GM23338 (cell line): ENCODE measurements around the gene IL20RB. TPM values are rescaled to one million over a fixed set of nuclear protein-coding genes. Genes with fewer than 3 reads are reported as not detected.

ENCODE experiments used
- ATAC-seq: fragments of 200-7000 bp; cut with Tn5 transposase; 3 replicates; pipeline ENCODE4 v1.9.1; 2020
- DNase-seq: peaks from one replicate; pipeline ENCODE4 v3.0.0-alpha.2; 2015; ENCODE audit warnings: low spot score
- H2AFZ ChIP-seq: fragments of 200-600 bp; sonication (generic); 2 replicates; pipeline ENCODE4 v1.8.0; 2016; ENCODE audit warnings: antibody characterized with exemption, mild to moderate bottlenecking, moderate library complexity
- H3F3A ChIP-seq: fragments of 200-600 bp; sonication (generic); replicated peaks from 2 replicates; pipeline ENCODE4 v1.8.0; 2017; ENCODE audit warnings: antibody characterized with exemption, mixed run types, low read depth
- H3K27ac ChIP-seq: fragments of 200-600 bp; sonication (generic); 2 replicates; pipeline ENCODE4 v1.6.1; 2016; ENCODE audit warnings: low read depth
- H3K27me3 ChIP-seq: fragments of 200-600 bp; sonication (generic); 2 replicates; pipeline ENCODE4 v1.8.0; 2016; ENCODE audit warnings: mild to moderate bottlenecking, mixed run types, moderate library complexity; ENCODE audit not compliant: insufficient read depth
- H3K36me3 ChIP-seq: fragments of 200-600 bp; sonication (generic); 2 replicates; pipeline ENCODE4 v1.8.0; 2016; ENCODE audit warnings: mild to moderate bottlenecking; ENCODE audit not compliant: insufficient read depth
- H3K4me1 ChIP-seq: fragments of 200-600 bp; sonication (generic); 2 replicates; pipeline ENCODE4 v1.8.0; 2016; ENCODE audit warnings: mild to moderate bottlenecking, moderate library complexity; ENCODE audit not compliant: insufficient read depth
- H3K4me2 ChIP-seq: fragments of 200-600 bp; sonication (generic); 2 replicates; pipeline ENCODE4 v1.7.1; 2017; ENCODE audit warnings: mixed run types
- H3K4me3 ChIP-seq: fragments of 200-600 bp; sonication (generic); 2 replicates; pipeline ENCODE4 v1.6.1; 2016; ENCODE audit warnings: mixed run types
- H3K79me2 ChIP-seq: fragments of 200-600 bp; sonication (generic); replicated peaks from 2 replicates; pipeline ENCODE4 v1.8.0; 2017; ENCODE audit warnings: mild to moderate bottlenecking; ENCODE audit not compliant: insufficient read depth
- H3K9me2 ChIP-seq: fragments of 200-600 bp; sonication (generic); 2 replicates; pipeline ENCODE4 v1.8.0; 2017; ENCODE audit not compliant: insufficient read depth
- H4K20me1 ChIP-seq: fragments of 200-600 bp; sonication (generic); replicated peaks from 2 replicates; pipeline ENCODE4 v1.8.0; 2017; ENCODE audit warnings: mild to moderate bottlenecking; ENCODE audit not compliant: insufficient read depth
- H3K27ac Mint-ChIP-seq: 2 replicates; pipeline ENCODE4 v1.8.0; 2020; ENCODE audit warnings: inconsistent platforms, mild to moderate bottlenecking, moderate library complexity, mixed read lengths
- H3K27me3 Mint-ChIP-seq: 3 replicates; pipeline ENCODE4 v1.8.0; 2022; ENCODE audit warnings: low read depth, mild to moderate bottlenecking, moderate library complexity, mixed read lengths, inconsistent platforms; ENCODE audit not compliant: insufficient read depth, poor library complexity
- H3K36me3 Mint-ChIP-seq: 3 replicates; pipeline ENCODE4 v1.8.0; 2021; ENCODE audit warnings: low read depth, mild to moderate bottlenecking, inconsistent platforms, moderate library complexity, mixed read lengths
- H3K4me1 Mint-ChIP-seq: 3 replicates; pipeline ENCODE4 v1.8.0; 2020; ENCODE audit warnings: mild to moderate bottlenecking, inconsistent platforms, mixed read lengths
- H3K4me3 Mint-ChIP-seq: 3 replicates; pipeline ENCODE4 v1.8.0; 2021; ENCODE audit warnings: moderate library complexity, mild to moderate bottlenecking, inconsistent platforms, mixed read lengths
- H3K9me3 Mint-ChIP-seq: 3 replicates; pipeline ENCODE4 v1.8.0; 2020; ENCODE audit warnings: moderate library complexity, mild to moderate bottlenecking, inconsistent platforms, mixed read lengths
- POLR2AphosphoS5 ChIP-seq: IDR thresholded peaks from 2 replicates; pipeline ENCODE4 v1.6.1; 2016; ENCODE audit warnings: antibody characterized with exemption, low read depth
- STAT1 ChIP-seq: IDR thresholded peaks from one replicate; pipeline ENCODE4 v1.6.1; 2016; ENCODE audit warnings: antibody characterized with exemption; ENCODE audit not compliant: unreplicated experiment
- ZNF331 ChIP-seq: fragments of 250-450 bp; sonication (Bioruptor Pico); IDR thresholded peaks from 2 replicates; pipeline ENCODE4 v1.5.0; 2020; ENCODE audit warnings: low read depth, mild to moderate bottlenecking, moderate library complexity
- polyA plus RNA-seq: library from polyadenylated mRNA; unstranded; fragments of >200 nt; fragmentation: Nextera tagmentation; extraction: Ambion mirVana; gene quantifications from 2 replicates; pipeline ENCODE4 v1.2.1, GENCODE V29; 2016
- total RNA-seq: library from RNA; depleted of rRNA; stranded (reverse); fragments of >200 nt; shearing (Covaris generic); gene quantifications from 2 replicates; pipeline ENCODE4 v1.2.3, GENCODE V29; 2014
- TF ChIP-seq, protein P1 (sequence below): fragments of 250-450 bp; sonication (Bioruptor Pico); IDR thresholded peaks from 2 replicates; pipeline ENCODE4 v1.5.0; 2020; ENCODE audit warnings: mild to moderate bottlenecking, moderate library complexity
- TF ChIP-seq, protein P2 (sequence below): IDR thresholded peaks from 2 replicates; pipeline ENCODE4 v1.6.1; 2016; ENCODE audit warnings: antibody characterized with exemption

Gene IL20RB
- total and polyA plus RNA-seq, 2 experiments from 2014 or later, result 1.7 to 4.6 TPM

DNA sequence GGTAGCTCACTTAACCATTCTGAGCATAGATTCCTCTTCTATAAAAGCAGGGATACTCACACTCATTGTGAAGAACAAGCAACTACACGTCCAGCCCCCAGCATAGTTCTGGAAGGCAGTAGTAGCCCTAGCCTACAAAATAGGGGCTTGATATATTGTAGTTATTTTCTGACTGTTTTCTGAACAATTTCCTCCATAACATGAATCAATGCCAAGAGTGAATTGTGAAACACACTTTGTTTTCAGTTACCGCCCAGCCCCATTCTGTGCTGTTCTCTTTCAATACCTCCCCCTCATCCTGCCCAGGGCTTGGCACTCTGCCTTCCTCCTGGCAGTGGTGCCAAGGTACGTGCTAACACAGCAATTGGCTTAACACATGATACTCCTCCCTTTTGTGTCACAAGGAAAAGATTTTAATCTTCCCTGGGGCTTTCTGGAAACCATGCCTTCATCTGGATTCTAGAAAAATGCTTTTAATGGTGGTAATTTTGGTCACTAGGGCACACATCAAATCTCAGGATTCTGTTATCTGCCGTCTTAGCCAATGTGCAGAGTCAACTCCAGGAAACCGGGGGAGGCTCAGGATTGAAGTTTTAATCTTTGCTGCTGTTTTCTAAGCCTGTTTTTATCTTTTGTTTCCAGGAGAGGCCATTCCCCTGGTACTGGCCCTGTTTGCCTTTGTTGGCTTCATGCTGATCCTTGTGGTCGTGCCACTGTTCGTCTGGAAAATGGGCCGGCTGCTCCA lies 37.2 kb downstream of the IL20RB start:
- Mint-ChIP-seq H3K27ac (no peak overlapping the region; the same call in 1 of the 2 replicates), H3K4me1 (no peaks in the 10 kb centered on the region), H3K4me3 (no peak overlapping the region), H3K36me3 (no peaks in the 10 kb centered on the region), H3K9me3 (no peaks in the 10 kb centered on the region), H3K27me3 (no peaks in the 10 kb centered on the region)
- Histone ChIP-seq H3F3A (no peaks in the 10 kb centered on the region), H3K27ac (no peak overlapping the region), H3K4me2 (no peak overlapping the region), H3K4me1 (no peaks in the 10 kb centered on the region), H3K79me2 (no peaks in the 10 kb centered on the region), H2AFZ (no peak overlapping the region), H3K27me3 (no peaks in the 10 kb centered on the region), H3K36me3 (no peaks in the 10 kb centered on the region), H3K9me2 (no peaks in the 10 kb centered on the region), H3K4me3 (no peak overlapping the region), H4K20me1 (no peaks in the 10 kb centered on the region)
- TF ChIP-seq, protein P1, sequence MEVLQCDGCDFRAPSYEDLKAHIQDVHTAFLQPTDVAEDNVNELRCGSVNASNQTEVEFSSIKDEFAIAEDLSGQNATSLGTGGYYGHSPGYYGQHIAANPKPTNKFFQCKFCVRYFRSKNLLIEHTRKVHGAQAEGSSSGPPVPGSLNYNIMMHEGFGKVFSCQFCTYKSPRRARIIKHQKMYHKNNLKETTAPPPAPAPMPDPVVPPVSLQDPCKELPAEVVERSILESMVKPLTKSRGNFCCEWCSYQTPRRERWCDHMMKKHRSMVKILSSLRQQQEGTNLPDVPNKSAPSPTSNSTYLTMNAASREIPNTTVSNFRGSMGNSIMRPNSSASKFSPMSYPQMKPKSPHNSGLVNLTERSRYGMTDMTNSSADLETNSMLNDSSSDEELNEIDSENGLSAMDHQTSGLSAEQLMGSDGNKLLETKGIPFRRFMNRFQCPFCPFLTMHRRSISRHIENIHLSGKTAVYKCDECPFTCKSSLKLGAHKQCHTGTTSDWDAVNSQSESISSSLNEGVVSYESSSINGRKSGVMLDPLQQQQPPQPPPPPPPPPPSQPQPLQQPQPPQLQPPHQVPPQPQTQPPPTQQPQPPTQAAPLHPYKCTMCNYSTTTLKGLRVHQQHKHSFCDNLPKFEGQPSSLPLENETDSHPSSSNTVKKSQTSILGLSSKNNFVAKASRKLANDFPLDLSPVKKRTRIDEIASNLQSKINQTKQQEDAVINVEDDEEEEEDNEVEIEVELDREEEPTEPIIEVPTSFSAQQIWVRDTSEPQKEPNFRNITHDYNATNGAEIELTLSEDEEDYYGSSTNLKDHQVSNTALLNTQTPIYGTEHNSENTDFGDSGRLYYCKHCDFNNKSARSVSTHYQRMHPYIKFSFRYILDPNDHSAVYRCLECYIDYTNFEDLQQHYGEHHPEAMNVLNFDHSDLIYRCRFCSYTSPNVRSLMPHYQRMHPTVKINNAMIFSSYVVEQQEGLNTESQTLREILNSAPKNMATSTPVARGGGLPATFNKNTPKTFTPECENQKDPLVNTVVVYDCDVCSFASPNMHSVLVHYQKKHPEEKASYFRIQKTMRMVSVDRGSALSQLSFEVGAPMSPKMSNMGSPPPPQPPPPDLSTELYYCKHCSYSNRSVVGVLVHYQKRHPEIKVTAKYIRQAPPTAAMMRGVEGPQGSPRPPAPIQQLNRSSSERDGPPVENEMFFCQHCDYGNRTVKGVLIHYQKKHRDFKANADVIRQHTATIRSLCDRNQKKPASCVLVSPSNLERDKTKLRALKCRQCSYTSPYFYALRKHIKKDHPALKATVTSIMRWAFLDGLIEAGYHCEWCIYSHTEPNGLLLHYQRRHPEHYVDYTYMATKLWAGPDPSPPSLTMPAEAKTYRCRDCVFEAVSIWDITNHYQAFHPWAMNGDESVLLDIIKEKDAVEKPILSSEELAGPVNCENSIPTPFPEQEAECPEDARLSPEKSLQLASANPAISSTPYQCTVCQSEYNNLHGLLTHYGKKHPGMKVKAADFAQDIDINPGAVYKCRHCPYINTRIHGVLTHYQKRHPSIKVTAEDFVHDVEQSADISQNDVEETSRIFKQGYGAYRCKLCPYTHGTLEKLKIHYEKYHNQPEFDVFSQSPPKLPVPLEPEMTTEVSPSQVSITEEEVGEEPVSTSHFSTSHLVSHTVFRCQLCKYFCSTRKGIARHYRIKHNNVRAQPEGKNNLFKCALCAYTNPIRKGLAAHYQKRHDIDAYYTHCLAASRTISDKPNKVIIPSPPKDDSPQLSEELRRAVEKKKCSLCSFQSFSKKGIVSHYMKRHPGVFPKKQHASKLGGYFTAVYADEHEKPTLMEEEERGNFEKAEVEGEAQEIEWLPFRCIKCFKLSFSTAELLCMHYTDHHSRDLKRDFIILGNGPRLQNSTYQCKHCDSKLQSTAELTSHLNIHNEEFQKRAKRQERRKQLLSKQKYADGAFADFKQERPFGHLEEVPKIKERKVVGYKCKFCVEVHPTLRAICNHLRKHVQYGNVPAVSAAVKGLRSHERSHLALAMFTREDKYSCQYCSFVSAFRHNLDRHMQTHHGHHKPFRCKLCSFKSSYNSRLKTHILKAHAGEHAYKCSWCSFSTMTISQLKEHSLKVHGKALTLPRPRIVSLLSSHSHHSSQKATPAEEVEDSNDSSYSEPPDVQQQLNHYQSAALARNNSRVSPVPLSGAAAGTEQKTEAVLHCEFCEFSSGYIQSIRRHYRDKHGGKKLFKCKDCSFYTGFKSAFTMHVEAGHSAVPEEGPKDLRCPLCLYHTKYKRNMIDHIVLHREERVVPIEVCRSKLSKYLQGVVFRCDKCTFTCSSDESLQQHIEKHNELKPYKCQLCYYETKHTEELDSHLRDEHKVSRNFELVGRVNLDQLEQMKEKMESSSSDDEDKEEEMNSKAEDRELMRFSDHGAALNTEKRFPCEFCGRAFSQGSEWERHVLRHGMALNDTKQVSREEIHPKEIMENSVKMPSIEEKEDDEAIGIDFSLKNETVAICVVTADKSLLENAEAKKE, result no peak
- TF ChIP-seq POLR2AphosphoS5 (no peak), STAT1 (no peak), ZNF331 (CRISPR knock-in tag) (no peak)
- TF ChIP-seq, protein P2, sequence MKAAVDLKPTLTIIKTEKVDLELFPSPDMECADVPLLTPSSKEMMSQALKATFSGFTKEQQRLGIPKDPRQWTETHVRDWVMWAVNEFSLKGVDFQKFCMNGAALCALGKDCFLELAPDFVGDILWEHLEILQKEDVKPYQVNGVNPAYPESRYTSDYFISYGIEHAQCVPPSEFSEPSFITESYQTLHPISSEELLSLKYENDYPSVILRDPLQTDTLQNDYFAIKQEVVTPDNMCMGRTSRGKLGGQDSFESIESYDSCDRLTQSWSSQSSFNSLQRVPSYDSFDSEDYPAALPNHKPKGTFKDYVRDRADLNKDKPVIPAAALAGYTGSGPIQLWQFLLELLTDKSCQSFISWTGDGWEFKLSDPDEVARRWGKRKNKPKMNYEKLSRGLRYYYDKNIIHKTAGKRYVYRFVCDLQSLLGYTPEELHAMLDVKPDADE, result no peak
- DNase-seq (no peak), ATAC-seq (no peak)
